Renal pelvis (tissue), 4 donors: Measurements from ENCODE around the gene ULK4. TPM values are rescaled to one million over a fixed set of nuclear protein-coding genes. Genes with fewer than 3 reads are reported as not detected.
"Not testable (repeated sequence)": the region's sequence is repeated elsewhere in the genome, so short reads cannot be mapped to it uniquely, and the experiment has no call there.

Experiments used
- DNase-seq: peaks from one replicate; pipeline ENCODE4 v3.0.0-alpha.2; 2013
- polyA plus RNA-seq, 3 donors: library from polyadenylated mRNA; unstranded; fragments of 120-200 nt; gene quantifications; one replicate each; pipeline ENCODE4 v1.2.1, GENCODE V29; 2013; ENCODE audit not compliant: insufficient read length in 3 of 3

The ULK4 gene
- polyA plus RNA-seq, 3 donors: 4.9 to 5.6 (median 4.9) TPM

- no peak for DNase-seq
These were observed 454.4 kb downstream of the ULK4 start for GRCh38 chr3:41507336-41508062.

GRCh38 chr3:41503998-41504623 is 457.8 kb downstream of the ULK4 start:
- no peak for DNase-seq

GRCh38 chr3:41502481-41502880 is 459.4 kb downstream of the ULK4 start:
- no peak for DNase-seq

GRCh38 chr3:41502023-41502422 is 459.9 kb downstream of the ULK4 start:
- no peak for DNase-seq

GRCh38 chr3:41498847-41499246 is 463.1 kb downstream of the ULK4 start:
- no peak for DNase-seq

- no peak for DNase-seq
These were observed 471.5 kb downstream of the ULK4 start for GRCh38 chr3:41490360-41490759.

GRCh38 chr3:41489231-41489630 is 472.7 kb downstream of the ULK4 start:
- no peak for DNase-seq

GRCh38 chr3:41488501-41488900 is 473.4 kb downstream of the ULK4 start:
- no peak for DNase-seq

- DNase-seq: no peak
These were observed 476.4 kb downstream of the ULK4 start for GRCh38 chr3:41485484-41485883.

- DNase-seq: no peak
These were observed 479.8 kb downstream of the ULK4 start for GRCh38 chr3:41482134-41482533.

GRCh38 chr3:41478278-41478677 is 483.6 kb downstream of the ULK4 start:
- no peak for DNase-seq

- no peak for DNase-seq
These were observed 484.4 kb downstream of the ULK4 start for GRCh38 chr3:41477399-41478014.

GRCh38 chr3:41469083-41469482 is 492.8 kb downstream of the ULK4 start:
- DNase-seq: no peak

- DNase-seq: no peak
These were observed 494.4 kb downstream of the ULK4 start for GRCh38 chr3:41467481-41467880.

GRCh38 chr3:41464858-41465257 is 497.0 kb downstream of the ULK4 start:
- DNase-seq: no peak

- DNase-seq: no peak
These were observed 497.5 kb downstream of the ULK4 start for GRCh38 chr3:41464401-41464800.

- no peak for DNase-seq
These were observed 499.7 kb downstream of the ULK4 start for GRCh38 chr3:41462103-41462691.

GRCh38 chr3:41460736-41461135 is 501.2 kb downstream of the ULK4 start:
- DNase-seq: no peak

- no peak for DNase-seq
These were observed 504.7 kb downstream of the ULK4 start for GRCh38 chr3:41457176-41457575.

GRCh38 chr3:41456162-41456561 is 505.7 kb downstream of the ULK4 start:
- DNase-seq: no peak

GRCh38 chr3:41453618-41454017 is 508.3 kb downstream of the ULK4 start:
- DNase-seq: not testable (repeated sequence)

GRCh38 chr3:41450416-41451231 is 511.3 kb downstream of the ULK4 start:
- peak; percentile 5 for DNase-seq
